MM.1S (cell line): Measurements from ENCODE around the gene SCAF4.

ENCODE experiments used
- DNase-seq: peaks from one replicate; pipeline ENCODE4 v3.0.0-alpha.2; 2015
- H2AFZ ChIP-seq: fragments of 300-600 bp; sonication (generic); 2 replicates; pipeline ENCODE4 v1.6.0; 2016; ENCODE audit warnings: antibody characterized with exemption, low read length
- H3F3A ChIP-seq: fragments of 300-600 bp; sonication (generic); 2 replicates; pipeline ENCODE4 v1.6.1; 2016; ENCODE audit warnings: mild to moderate bottlenecking, antibody characterized with exemption, low read length, moderate library complexity, mixed read lengths; ENCODE audit not compliant: insufficient read depth
- H3K27ac ChIP-seq: fragments of 300-600 bp; sonication (generic); 2 replicates; pipeline ENCODE4 v1.5.1; 2016; ENCODE audit warnings: mild to moderate bottlenecking, low read length
- H3K27me3 ChIP-seq: fragments of 300-600 bp; sonication (generic); replicated peaks from 2 replicates; pipeline ENCODE4 v1.6.0; 2016; ENCODE audit warnings: low read length; ENCODE audit not compliant: insufficient read depth
- H3K36me3 ChIP-seq: fragments of 300-600 bp; sonication (generic); replicated peaks from 2 replicates; pipeline ENCODE4 v1.6.1; 2016; ENCODE audit warnings: mild to moderate bottlenecking, low read length, mixed read lengths; ENCODE audit not compliant: insufficient read depth
- H3K4me1 ChIP-seq: fragments of 300-600 bp; sonication (generic); 2 replicates; pipeline ENCODE4 v1.6.1; 2016; ENCODE audit warnings: low read length, mixed read lengths
- H3K4me2 ChIP-seq: fragments of 300-600 bp; sonication (generic); 2 replicates; pipeline ENCODE4 v1.6.0; 2016; ENCODE audit warnings: low read depth, low read length
- H3K4me3 ChIP-seq: fragments of 300-600 bp; sonication (generic); 2 replicates; pipeline ENCODE4 v1.5.1; 2016; ENCODE audit warnings: low read length, mixed read lengths
- H3K79me2 ChIP-seq: fragments of 300-600 bp; sonication (generic); 2 replicates; pipeline ENCODE4 v1.6.1; 2016; ENCODE audit warnings: mixed run types, low read length, mixed read lengths
- H3K9ac ChIP-seq: fragments of 300-600 bp; sonication (generic); 2 replicates; pipeline ENCODE4 v1.6.1; 2016; ENCODE audit warnings: low read length, mixed read lengths
- H3K9me2 ChIP-seq: fragments of 300-600 bp; sonication (generic); replicated peaks from 2 replicates; pipeline ENCODE4 v1.6.1; 2016; ENCODE audit warnings: mild to moderate bottlenecking, low read length, mixed read lengths; ENCODE audit not compliant: insufficient read depth
- H3K9me3 ChIP-seq: fragments of 300-600 bp; sonication (generic); replicated peaks from 2 replicates; pipeline ENCODE4 v1.6.1; 2016; ENCODE audit warnings: mild to moderate bottlenecking, low read length, mixed read lengths; ENCODE audit not compliant: insufficient read depth
- H4K20me1 ChIP-seq: fragments of 300-600 bp; sonication (generic); 2 replicates; pipeline ENCODE4 v1.6.1; 2016; ENCODE audit warnings: mild to moderate bottlenecking, low read length, moderate library complexity, mixed read lengths; ENCODE audit not compliant: insufficient read depth
- EZH2 ChIP-seq: fragments of 300-600 bp; sonication (generic); optimal IDR thresholded peaks from 2 replicates; pipeline ENCODE3; 2017; ENCODE audit warnings: low read depth, mild to moderate bottlenecking, antibody characterized with exemption, low read length, mixed read lengths
- EZH2phosphoT487 ChIP-seq: fragments of 300-600 bp; sonication (generic); IDR thresholded peaks from 2 replicates; pipeline ENCODE4 v1.6.1; 2018; ENCODE audit warnings: antibody characterized with exemption, low read length
- TF ChIP-seq, protein P1 (sequence below): fragments of 300-600 bp; sonication (generic); IDR thresholded peaks from 2 replicates; pipeline ENCODE4 v1.5.1; 2016; ENCODE audit warnings: antibody characterized with exemption, low read length, mixed read lengths

SCAF4 gene

DNA sequence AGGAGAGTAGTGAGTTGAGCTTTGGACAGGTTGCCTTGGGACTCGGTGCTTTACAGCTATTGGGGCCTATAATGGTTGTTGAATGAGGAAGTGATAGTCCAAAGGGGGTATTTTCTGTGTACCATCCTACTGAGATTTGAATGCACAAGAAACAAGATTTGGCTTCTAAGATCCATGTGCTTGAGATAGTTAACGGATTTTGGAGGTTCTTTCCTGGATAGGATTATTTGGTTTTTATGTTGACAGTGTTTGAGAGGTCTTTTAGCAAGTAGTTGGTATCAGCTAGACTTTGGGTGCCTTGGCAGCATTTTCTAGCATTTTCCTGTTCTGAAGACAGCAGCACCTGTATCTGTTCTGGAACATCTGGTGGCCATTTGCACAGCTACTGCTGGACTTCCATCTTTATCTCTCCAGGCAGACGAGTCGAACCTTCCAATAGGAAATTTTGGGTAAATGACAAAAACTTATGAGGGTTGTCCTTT is 3.6 kb upstream of the SCAF4 start:
- Histone ChIP-seq H3K9me3 (no peaks in the 10 kb centered on the region), H3F3A (peaks cover 11% of the 10 kb centered on the region; the same call in 1 of the 2 replicates), H3K9me2 (no peaks in the 10 kb centered on the region), H4K20me1 (peaks cover 5% of the 10 kb centered on the region), H3K4me3 (no peak overlapping the region), H3K9ac (no peak overlapping the region), H3K79me2 (peaks cover 13% of the 10 kb centered on the region), H3K4me2 (no peak overlapping the region), H3K36me3 (no peaks in the 10 kb centered on the region), H3K27ac (no peak overlapping the region), H3K4me1 (peaks cover 12% of the 10 kb centered on the region), H2AFZ (no peak overlapping the region), H3K27me3 (no peaks in the 10 kb centered on the region)
- TF ChIP-seq EZH2phosphoT487: no peak
- TF ChIP-seq EZH2: no peak
- TF ChIP-seq, protein P1, sequence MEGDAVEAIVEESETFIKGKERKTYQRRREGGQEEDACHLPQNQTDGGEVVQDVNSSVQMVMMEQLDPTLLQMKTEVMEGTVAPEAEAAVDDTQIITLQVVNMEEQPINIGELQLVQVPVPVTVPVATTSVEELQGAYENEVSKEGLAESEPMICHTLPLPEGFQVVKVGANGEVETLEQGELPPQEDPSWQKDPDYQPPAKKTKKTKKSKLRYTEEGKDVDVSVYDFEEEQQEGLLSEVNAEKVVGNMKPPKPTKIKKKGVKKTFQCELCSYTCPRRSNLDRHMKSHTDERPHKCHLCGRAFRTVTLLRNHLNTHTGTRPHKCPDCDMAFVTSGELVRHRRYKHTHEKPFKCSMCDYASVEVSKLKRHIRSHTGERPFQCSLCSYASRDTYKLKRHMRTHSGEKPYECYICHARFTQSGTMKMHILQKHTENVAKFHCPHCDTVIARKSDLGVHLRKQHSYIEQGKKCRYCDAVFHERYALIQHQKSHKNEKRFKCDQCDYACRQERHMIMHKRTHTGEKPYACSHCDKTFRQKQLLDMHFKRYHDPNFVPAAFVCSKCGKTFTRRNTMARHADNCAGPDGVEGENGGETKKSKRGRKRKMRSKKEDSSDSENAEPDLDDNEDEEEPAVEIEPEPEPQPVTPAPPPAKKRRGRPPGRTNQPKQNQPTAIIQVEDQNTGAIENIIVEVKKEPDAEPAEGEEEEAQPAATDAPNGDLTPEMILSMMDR: no peak
- no peak for DNase-seq

DNA sequence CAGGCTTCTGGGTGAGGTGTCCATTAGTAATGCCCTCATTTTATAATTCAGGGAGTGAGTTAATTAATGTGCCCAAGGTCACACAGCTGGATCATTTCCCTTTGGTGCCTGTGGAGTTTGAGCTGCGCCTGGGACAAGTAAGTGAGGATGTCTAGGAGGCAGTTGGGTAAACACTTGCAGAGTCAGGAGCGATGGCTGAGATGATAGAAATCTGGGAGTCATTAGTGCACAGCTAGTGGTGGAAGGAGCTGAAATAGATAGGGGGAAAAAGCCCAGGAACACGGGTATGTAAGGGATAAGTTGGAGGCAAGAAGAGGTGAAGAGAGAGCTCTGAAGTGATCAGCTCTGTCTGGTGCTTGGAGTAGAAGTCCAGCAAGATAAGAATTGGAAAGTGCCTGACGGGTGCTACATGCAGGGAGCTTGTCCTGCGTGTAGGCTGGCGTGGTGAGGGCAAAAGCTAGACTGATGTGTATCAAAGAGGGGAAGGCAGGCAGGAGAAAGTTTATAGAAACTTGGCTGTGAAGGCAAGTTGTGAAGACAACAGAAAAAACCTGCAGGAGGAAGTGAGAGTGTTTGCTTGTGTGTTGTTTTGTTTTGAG is 1.7 kb upstream of the SCAF4 start:
- no peak overlapping the region for H2AFZ ChIP-seq
- H4K20me1 ChIP-seq: peaks cover 24% of the 10 kb centered on the region
- no peaks in the 10 kb centered on the region for H3K9me3 ChIP-seq

DNA sequence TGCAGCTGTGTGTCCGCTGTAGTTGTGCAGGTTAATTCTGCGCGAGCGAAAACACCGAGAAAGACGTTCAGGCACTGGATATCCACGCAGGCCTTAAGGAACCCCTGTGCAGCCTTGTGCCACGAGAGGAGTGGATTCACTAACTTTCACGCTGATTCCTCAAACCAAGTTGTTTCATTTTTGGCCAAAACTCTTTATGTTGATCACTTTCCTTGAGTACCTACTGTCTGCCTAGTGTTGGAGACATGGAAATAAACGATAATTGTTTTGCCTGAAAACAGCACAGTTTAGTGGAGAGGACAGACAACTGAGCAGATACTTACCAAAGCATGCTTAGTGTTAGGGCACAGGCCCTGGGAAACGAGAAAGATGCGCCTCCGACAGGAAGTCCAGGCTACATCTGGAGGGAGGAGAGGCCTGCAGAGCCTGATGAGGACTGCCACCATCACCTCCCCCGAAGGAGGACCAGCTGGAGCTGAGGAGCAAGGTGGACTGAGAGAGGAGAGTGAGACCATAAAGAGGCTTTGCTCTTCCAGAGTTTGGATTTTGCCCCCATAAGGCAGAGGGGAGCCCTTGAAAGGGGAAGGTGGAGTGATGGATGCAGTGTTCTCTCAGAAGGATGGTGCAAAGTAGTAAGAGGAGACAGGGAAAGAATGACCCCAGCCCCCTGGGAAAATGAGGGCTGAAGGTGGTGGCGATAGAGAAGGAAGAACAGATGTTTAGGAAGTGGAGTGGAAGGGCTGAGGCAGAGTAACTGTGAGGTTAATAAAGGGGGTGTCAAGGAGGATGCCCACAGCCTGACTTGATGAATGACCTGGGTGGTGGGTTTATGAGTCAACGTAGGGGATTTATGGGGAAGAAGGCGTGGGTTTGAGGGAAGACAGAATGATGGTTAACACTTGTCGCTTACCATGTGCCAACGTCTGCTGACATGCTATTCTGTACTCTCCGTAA is 956 bp upstream of the SCAF4 start:
- Histone ChIP-seq H3K4me3 (peak overlapping the region; percentile 59), H3K4me2 (peak overlapping the region; percentile 84), H3F3A (peaks cover 11% of the 10 kb centered on the region; the same call in 1 of the 2 replicates), H3K79me2 (peaks cover 39% of the 10 kb centered on the region), H3K9me3 (no peaks in the 10 kb centered on the region), H3K36me3 (no peaks in the 10 kb centered on the region), H3K9ac (peak overlapping the region; percentile 71), H3K27ac (peak overlapping the region; percentile 71), H3K27me3 (no peaks in the 10 kb centered on the region), H4K20me1 (peaks cover 32% of the 10 kb centered on the region), H3K9me2 (no peaks in the 10 kb centered on the region), H3K4me1 (peaks cover 32% of the 10 kb centered on the region), H2AFZ (peak overlapping the region; percentile 71)
- no peak for DNase-seq
- TF ChIP-seq EZH2 (no peak), EZH2phosphoT487 (no peak)
- TF ChIP-seq, protein P1: no peak

More for the DNA sequence above, 1.7 kb upstream of the SCAF4 start:
- H3K27ac ChIP-seq: no peak overlapping the region
- H3K4me1 ChIP-seq: peaks cover 31% of the 10 kb centered on the region
- TF ChIP-seq EZH2 (no peak), EZH2phosphoT487 (no peak)
- TF ChIP-seq, protein P1: no peak
- no peaks in the 10 kb centered on the region for H3K27me3 ChIP-seq
- H3K4me3 ChIP-seq: no peak overlapping the region
- H3F3A ChIP-seq: peaks cover 11% of the 10 kb centered on the region; the same call in 1 of the 2 replicates
- H3K4me2 ChIP-seq: no peak overlapping the region
- H3K36me3 ChIP-seq: no peaks in the 10 kb centered on the region
- H3K79me2 ChIP-seq: peaks cover 32% of the 10 kb centered on the region
- DNase-seq: no peak
- no peaks in the 10 kb centered on the region for H3K9me2 ChIP-seq
- H3K9ac ChIP-seq: no peak overlapping the region
